Measurements from ENCODE around the gene ITIH3.

Gene ITIH3

DNA sequence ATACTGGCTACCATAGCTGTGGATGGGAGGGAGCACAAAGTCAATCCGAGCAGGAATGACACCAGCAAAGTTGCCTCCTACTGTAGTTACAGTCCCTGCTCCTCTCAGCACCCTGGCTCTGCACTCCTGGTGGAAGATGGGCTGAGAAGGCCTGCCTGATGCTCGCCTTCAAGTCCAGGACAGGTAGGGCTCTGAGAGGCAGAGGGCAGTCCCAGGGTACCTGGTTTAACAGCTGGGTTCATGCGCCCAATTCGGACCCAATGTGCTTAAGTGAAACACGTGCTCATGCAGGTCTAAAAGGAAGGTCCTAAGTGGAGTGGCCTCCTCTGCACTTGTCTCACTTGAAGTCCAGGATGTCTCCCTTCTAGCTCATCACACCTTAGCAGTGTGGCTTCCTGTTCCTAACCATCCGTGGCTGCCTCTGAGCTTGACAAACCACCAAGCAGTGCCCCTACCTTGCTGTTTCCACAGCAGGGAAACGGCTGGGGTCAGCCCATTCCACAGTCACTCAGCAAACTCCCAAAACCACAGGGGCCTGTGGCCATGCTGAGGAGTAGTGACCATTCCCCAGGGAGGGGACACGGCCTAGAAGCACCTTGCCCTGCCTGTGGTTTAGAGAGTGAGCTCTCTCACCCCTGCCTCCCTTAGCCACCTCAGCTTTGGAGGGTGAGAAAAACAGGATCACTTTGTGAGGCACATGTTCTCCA, 44.1 kb downstream of the ITIH3 start:
- WGBS (ENCODE audit: insufficient coverage, insufficient read length) = no CpG with 5 or more reads among the region's 8 CpGs
- H3K4me1 ChIP-seq (ENCODE audit: control insufficient read depth, insufficient read depth, low read length) = no peaks in the 10 kb centered on the region
- H3K9me3 ChIP-seq (ENCODE audit: control insufficient read depth, insufficient read depth, low read length) = no peaks in the 10 kb centered on the region
- no peak overlapping the region for H3K27ac ChIP-seq (ENCODE audit: low read length)
- no peaks in the 10 kb centered on the region for H3K27me3 ChIP-seq (ENCODE audit: control insufficient read depth, insufficient read depth, low read length)
- no peaks in the 10 kb centered on the region; the same call in 1 of the 2 replicates for H3K36me3 ChIP-seq (ENCODE audit: control insufficient read depth, insufficient read depth, low read length)
- H3K4me3 ChIP-seq (ENCODE audit: low read length) = no peak overlapping the region
- DNase-seq (ENCODE audit: low read depth, low spot score) = no peak

DNA sequence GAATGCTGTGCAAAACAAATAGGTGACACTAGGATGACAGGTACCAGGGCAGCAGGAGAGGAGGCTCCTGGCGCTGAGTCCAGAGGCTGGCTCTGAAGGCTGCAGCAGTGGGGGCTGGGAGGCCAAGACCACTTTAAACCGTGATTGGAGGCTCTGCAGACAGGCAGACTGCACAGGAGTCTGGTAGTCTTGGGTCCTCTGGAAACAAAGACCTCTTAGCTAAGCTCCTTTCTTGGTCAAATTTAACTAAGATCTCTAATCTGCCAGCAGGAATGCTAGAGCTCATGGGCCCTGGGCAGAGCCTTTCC, 44.6 kb downstream of the ITIH3 start:
- DNase-seq (ENCODE audit: low read depth, low spot score) = no peak
- H3K27me3 ChIP-seq (ENCODE audit: control insufficient read depth, insufficient read depth, low read length) = no peaks in the 10 kb centered on the region
- H3K4me3 ChIP-seq (ENCODE audit: low read length) = no peak overlapping the region
- no peaks in the 10 kb centered on the region; the same call in 1 of the 2 replicates for H3K36me3 ChIP-seq (ENCODE audit: control insufficient read depth, insufficient read depth, low read length)
- H3K27ac ChIP-seq (ENCODE audit: low read length) = no peak overlapping the region
- H3K4me1 ChIP-seq (ENCODE audit: control insufficient read depth, insufficient read depth, low read length) = no peaks in the 10 kb centered on the region
- no peaks in the 10 kb centered on the region for H3K9me3 ChIP-seq (ENCODE audit: control insufficient read depth, insufficient read depth, low read length)
- no CpG with 5 or more reads among the region's 2 CpGs for WGBS (ENCODE audit: insufficient coverage, insufficient read length)

DNA sequence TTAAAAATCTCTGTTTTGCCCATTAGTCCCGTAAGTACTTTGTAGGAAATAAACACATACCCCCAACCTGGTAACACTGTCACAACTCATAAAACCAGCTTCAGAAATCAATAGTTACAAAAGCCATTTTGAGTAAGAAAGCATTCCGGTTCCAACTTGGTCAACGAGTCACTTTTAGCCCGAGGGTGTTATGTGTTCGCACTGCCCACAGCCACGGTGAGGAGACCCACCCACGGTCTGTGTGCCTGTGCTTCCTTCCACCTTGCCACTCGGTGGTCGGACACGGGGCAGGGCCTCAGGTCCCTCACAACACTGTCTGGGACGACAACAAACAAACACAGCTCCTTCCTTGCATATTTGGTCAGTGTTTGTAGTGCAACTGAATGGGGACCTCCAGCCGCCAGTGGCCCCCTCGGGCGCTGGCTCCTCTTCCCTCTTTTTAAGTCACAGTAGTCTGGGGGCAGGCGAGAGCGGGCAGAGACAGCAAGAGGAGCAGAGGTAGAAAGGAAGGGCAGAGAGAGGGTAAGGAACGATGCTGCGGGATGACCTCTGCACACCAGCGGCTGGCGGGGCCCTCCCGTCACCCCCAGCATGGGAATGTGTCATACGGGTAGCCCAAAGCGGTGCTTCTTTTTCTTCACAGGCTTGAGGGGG, 45.4 kb downstream of the ITIH3 start:
- Histone ChIP-seq H3K27me3 (ENCODE audit: control insufficient read depth, insufficient read depth, low read length) (no peaks in the 10 kb centered on the region), H3K9me3 (ENCODE audit: control insufficient read depth, insufficient read depth, low read length) (no peaks in the 10 kb centered on the region), H3K4me3 (ENCODE audit: low read length) (no peak overlapping the region), H3K4me1 (ENCODE audit: control insufficient read depth, insufficient read depth, low read length) (no peaks in the 10 kb centered on the region), H3K27ac (ENCODE audit: low read length) (no peak overlapping the region), H3K36me3 (ENCODE audit: control insufficient read depth, insufficient read depth, low read length) (no peaks in the 10 kb centered on the region; the same call in 1 of the 2 replicates)
- WGBS (ENCODE audit: insufficient coverage, insufficient read length) = no CpG with 5 or more reads among the region's 23 CpGs
- no peak for DNase-seq (ENCODE audit: low read depth, low spot score)

- Histone ChIP-seq H3K27me3 (ENCODE audit: control insufficient read depth, insufficient read depth, low read length) (no peaks in the 10 kb centered on the region), H3K36me3 (ENCODE audit: control insufficient read depth, insufficient read depth, low read length) (no peaks in the 10 kb centered on the region; the same call in 1 of the 2 replicates), H3K27ac (ENCODE audit: low read length) (no peak overlapping the region), H3K4me3 (ENCODE audit: low read length) (no peak overlapping the region), H3K9me3 (ENCODE audit: control insufficient read depth, insufficient read depth, low read length) (no peaks in the 10 kb centered on the region), H3K4me1 (ENCODE audit: control insufficient read depth, insufficient read depth, low read length) (no peaks in the 10 kb centered on the region)
- no CpG with 5 or more reads among the region's 12 CpGs for WGBS (ENCODE audit: insufficient coverage, insufficient read length)
- DNase-seq (ENCODE audit: low read depth, low spot score) = no peak
Observed at GRCh38 chr3:52841211-52841980, 46.8 kb downstream of the ITIH3 start.

- H3K4me1 ChIP-seq (ENCODE audit: control insufficient read depth, insufficient read depth, low read length) = no peaks in the 10 kb centered on the region
Observed at GRCh38 chr3:52841981-52842340, 47.4 kb downstream of the ITIH3 start.

DNA sequence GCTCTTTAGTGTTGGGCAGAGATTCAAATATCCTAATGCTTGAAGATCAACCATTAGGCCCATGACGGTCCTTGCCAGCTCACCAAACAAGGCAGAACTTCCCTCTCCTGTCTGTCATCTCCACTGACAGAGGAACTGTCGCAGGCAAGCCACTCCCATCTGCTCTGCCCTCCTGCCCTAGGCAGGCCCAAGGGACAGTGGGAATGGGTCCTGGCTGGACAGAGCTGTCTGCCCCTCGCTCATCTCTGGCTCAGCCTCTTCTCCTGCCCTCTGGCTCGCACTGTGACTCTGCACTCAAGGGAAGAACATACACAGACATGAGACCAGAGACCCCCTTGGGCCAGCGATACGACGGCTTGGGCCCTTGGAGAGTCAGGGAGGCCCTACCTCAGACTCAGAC, 47.8 kb downstream of the ITIH3 start:
- no peak overlapping the region for H3K27ac ChIP-seq (ENCODE audit: low read length)

More at GRCh38 chr3:52841981-52842340, 47.4 kb downstream of the ITIH3 start:
- H3K36me3 ChIP-seq (ENCODE audit: control insufficient read depth, insufficient read depth, low read length) = no peaks in the 10 kb centered on the region; the same call in 1 of the 2 replicates
- no CpG with 5 or more reads among the region's 12 CpGs for WGBS (ENCODE audit: insufficient coverage, insufficient read length)
- no peak overlapping the region for H3K27ac ChIP-seq (ENCODE audit: low read length)
- no peak overlapping the region for H3K4me3 ChIP-seq (ENCODE audit: low read length)
- H3K27me3 ChIP-seq (ENCODE audit: control insufficient read depth, insufficient read depth, low read length) = no peaks in the 10 kb centered on the region
- H3K9me3 ChIP-seq (ENCODE audit: control insufficient read depth, insufficient read depth, low read length) = no peaks in the 10 kb centered on the region
- no peak for DNase-seq (ENCODE audit: low read depth, low spot score)

DNA sequence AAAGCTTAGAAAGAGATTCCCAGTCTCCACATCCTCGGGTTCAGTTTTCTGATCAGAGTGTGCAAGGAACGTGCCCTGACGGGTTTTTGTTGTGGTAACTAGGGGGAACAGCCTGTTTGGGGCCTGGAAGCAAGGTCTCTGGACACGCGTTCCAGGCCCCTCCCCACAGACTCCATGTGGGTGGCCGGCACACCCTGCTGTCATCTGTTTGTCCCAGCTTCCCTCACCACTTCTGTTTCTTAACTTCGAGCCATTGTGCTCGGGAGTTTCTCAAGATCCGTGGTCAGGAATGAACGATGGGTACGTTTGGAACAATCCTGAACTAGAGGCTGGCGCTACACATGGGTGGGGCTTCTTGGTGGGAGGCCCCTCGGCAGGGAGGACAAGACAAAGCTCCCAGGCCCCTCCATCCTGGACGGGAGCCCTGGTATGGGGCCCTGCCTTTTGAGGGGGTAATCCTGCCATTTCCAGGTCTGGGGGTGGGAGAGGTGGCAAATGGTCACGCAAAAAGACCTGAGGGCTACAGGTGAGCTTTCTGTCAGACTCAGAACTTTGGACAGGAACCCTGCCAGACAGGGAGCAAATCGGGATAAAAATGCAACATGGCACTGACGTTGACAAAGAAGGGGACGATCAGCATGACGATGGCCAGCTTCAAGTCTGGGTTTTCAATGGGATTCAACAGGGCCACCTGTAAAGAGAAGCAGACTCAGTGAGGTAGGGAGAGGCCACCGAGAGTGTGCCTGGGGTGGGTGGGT, 48.7 kb downstream of the ITIH3 start:
- no peak overlapping the region for H3K4me3 ChIP-seq (ENCODE audit: low read length)
- no peak for DNase-seq (ENCODE audit: low read depth, low spot score)
- H3K27me3 ChIP-seq (ENCODE audit: control insufficient read depth, insufficient read depth, low read length) = no peaks in the 10 kb centered on the region
- no peaks in the 10 kb centered on the region for H3K9me3 ChIP-seq (ENCODE audit: control insufficient read depth, insufficient read depth, low read length)
- no peaks in the 10 kb centered on the region; the same call in 1 of the 2 replicates for H3K36me3 ChIP-seq (ENCODE audit: control insufficient read depth, insufficient read depth, low read length)
- no peaks in the 10 kb centered on the region for H3K4me1 ChIP-seq (ENCODE audit: control insufficient read depth, insufficient read depth, low read length)
- WGBS (ENCODE audit: insufficient coverage, insufficient read length) = no CpG with 5 or more reads among the region's 20 CpGs
- H3K27ac ChIP-seq (ENCODE audit: low read length) = no peak overlapping the region

More for the DNA sequence above, 47.8 kb downstream of the ITIH3 start:
- Histone ChIP-seq H3K4me3 (ENCODE audit: low read length) (no peak overlapping the region), H3K9me3 (ENCODE audit: control insufficient read depth, insufficient read depth, low read length) (no peaks in the 10 kb centered on the region), H3K4me1 (ENCODE audit: control insufficient read depth, insufficient read depth, low read length) (no peaks in the 10 kb centered on the region), H3K36me3 (ENCODE audit: control insufficient read depth, insufficient read depth, low read length) (no peaks in the 10 kb centered on the region; the same call in 1 of the 2 replicates), H3K27me3 (ENCODE audit: control insufficient read depth, insufficient read depth, low read length) (no peaks in the 10 kb centered on the region)
- DNase-seq (ENCODE audit: low read depth, low spot score) = no peak
- no CpG with 5 or more reads among the region's 7 CpGs for WGBS (ENCODE audit: insufficient coverage, insufficient read length)

DNA sequence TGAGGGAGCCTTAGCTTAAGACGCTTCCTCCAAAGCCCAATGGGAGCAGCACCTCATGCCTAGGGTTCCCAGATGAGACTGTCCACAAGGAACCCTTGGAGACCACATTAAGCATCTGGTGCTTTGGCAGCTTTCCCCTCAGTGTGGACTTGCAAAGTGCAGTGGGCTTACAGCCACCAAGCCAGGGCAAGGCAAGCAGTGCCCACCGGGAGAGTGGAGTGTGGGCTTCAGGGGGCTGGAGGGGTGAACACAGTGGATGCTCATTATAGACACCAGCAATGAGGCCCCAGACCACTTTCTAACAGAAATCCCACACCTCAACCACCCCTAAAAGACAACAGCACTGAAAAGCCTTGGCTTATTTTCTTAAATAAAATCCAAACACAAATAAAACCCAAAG, 49.3 kb downstream of the ITIH3 start:
- Histone ChIP-seq H3K27ac (ENCODE audit: low read length) (no peak overlapping the region), H3K9me3 (ENCODE audit: control insufficient read depth, insufficient read depth, low read length) (no peaks in the 10 kb centered on the region), H3K4me1 (ENCODE audit: control insufficient read depth, insufficient read depth, low read length) (no peaks in the 10 kb centered on the region), H3K27me3 (ENCODE audit: control insufficient read depth, insufficient read depth, low read length) (no peaks in the 10 kb centered on the region), H3K36me3 (ENCODE audit: control insufficient read depth, insufficient read depth, low read length) (no peaks in the 10 kb centered on the region; the same call in 1 of the 2 replicates), H3K4me3 (ENCODE audit: low read length) (no peak overlapping the region)
- DNase-seq (ENCODE audit: low read depth, low spot score) = no peak
- no CpG with 5 or more reads among the region's 2 CpGs for WGBS (ENCODE audit: insufficient coverage, insufficient read length)

- no CpG with 5 or more reads among the region's 18 CpGs for WGBS (ENCODE audit: insufficient coverage, insufficient read length)
- Histone ChIP-seq H3K27ac (ENCODE audit: low read length) (no peak overlapping the region), H3K9me3 (ENCODE audit: control insufficient read depth, insufficient read depth, low read length) (no peaks in the 10 kb centered on the region), H3K36me3 (ENCODE audit: control insufficient read depth, insufficient read depth, low read length) (no peaks in the 10 kb centered on the region; the same call in 1 of the 2 replicates), H3K4me3 (ENCODE audit: low read length) (no peak overlapping the region), H3K27me3 (ENCODE audit: control insufficient read depth, insufficient read depth, low read length) (no peaks in the 10 kb centered on the region), H3K4me1 (ENCODE audit: control insufficient read depth, insufficient read depth, low read length) (no peaks in the 10 kb centered on the region)
- no peak for DNase-seq (ENCODE audit: low read depth, low spot score)
Observed at GRCh38 chr3:52844290-52844975, 49.8 kb downstream of the ITIH3 start.
